ENCODE data around the gene HMGN2.

Gene HMGN2

DNA sequence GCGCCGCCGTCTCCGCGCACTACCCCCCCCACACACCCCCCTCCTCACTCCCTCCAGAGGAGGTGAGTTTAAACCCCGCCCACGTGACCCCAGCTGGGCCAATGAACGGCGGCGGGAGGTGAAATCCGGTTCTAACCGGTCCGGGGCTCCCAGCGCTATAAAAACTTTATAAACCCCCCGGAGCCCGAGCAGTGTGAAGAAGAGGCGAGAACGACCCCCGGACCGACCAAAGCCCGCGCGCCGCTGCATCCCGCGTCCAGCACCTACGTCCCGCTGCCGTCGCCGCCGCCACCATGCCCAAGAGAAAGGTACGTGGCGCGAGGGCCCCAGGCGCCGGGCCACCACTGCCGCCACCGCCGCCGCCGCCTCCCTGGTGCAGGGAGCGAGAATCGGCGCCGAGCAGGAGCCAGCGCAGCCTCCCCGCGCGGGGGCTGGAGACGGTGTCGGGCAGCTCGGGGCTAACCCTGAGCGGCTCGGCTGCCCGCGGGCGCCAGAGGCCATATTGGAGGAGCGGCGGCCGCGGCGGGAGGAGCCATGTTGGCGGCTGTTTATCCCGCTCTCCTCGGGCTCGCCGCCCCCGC lies at the start of gene HMGN2:
Gene HMGN2 (plus strand): TSS at position 121 of the 581 bp plus-strand sequence. CDS start 173 bp downstream, at position 294.
- DNase-seq, result peak; percentile 92

DNA sequence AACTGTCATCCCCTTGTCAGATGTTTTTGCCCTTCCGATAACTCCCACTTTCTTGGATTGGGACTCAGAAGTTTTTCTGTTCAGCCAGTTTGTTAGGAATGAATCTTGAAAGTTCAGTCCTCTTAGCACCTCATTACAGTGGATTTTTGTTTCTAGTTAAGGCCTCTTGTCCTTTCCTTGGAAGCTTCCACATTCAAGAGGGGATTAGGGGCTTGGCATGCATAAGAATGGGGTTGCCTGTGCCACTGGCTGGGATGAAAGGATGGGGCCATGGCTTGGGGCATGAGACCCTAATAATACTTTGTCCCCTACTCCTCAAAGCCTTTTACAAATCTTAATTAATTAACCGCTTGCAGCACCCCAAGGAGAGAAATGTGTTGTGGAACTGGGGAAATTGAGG lies 42.5 kb upstream of the HMGN2 start:
- DNase-seq, result no peak

DNA sequence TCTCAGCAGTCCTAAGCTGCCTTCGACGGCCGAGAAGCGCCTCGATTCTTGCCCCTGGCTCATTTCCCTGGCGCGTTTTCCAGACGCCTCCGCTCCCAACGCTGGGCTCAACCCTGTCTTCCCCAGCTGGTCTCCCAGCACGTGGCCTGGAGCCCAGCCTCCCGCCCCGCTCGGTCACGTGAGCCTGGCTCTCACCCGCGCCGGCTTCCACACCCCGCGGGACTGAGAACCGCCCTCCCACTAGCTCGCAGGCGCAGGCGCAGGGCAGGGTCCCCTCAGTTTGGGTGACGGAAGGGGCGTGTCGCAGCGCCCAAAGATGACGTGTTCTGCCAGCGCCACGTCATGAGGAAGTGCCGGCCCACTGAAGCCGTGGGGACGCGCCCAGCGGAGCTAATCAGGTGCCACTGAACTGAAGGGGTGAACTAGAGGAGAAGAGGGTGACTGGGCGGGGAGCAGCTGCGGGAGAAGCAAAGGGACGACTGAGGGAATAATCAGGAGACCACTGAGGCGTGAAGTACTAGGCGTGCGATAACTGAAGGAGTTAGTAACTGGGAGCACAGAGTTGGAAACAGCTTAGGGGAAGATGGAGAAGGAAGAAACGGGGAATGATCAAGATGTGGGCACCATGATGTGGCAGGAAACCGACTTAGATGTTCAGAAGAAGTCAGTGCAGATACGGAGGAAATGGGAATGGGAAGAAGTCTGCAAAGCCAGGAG lies 40.1 kb upstream of the HMGN2 start, which contains the start of gene DHDDS:
Gene DHDDS (plus strand): TSS at position 343 of the 717 bp plus-strand sequence. CDS start 625 bp downstream, outside the sequence.
- peak; percentile 95 for DNase-seq

DNA sequence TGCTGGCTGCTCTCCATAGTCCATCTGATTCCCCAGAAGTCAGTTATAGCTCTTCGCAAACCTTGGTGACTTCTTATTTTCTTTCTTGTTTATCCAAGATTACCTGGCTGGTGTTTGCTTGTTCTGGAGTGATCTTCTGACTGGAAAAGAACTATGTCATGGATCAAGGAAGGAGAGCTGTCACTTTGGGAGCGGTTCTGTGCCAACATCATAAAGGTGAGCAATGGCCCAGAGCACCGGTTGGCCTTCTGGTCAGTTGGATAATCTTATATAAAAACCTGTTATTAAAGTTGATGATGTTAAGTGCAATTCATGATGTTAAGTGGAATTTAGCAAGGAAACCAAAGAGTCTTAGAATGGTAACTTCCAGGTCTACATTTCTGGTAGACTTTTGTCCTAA lies 39.4 kb upstream of the HMGN2 start:
- DNase-seq, result no peak

DNA sequence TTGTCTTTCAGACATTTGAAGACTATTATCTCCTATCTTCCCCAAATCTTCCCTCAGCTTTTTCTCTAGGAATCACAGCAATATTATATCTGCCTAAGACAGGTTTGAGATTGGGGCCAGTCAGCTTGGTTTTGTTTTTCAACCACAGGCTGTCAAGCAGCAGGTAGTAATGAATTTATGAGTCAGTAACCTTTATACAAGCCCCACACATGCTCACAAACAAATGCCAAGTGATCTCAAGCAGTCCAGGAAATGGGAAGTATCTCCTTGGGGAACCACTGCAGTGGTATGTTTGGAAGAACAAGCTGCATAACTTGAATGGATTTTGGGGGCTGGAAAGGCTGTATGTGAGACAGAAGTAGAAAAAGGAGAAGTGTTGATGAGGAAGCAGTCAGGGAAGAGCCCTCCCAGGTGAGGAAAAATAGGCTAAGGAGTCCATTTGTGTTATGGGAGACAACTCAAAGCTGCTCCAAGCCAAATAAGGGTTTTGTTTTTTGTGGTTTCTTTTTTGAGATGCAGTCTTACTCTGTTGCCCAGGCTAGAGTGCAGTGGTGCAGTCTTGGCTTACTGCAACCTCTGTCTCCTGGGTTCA lies 38.0 kb upstream of the HMGN2 start:
- no peak for DNase-seq

DNA sequence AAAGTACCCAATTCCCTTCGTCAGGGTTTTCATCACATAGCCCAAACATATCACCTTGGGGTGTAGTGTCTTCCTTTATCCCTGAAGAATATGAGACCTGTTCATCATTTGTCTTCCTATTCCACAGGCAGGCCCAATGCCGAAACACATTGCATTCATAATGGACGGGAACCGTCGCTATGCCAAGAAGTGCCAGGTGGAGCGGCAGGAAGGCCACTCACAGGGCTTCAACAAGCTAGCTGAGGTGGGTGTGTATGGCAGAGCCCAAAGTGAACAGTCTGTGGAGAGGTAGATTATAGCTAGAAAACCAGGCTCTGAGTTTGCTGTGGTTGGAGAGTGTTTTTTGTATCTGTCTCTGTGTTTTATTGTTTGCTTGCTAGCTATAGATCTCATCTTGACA lies 34.2 kb upstream of the HMGN2 start:
- DNase-seq, result no peak

DNA sequence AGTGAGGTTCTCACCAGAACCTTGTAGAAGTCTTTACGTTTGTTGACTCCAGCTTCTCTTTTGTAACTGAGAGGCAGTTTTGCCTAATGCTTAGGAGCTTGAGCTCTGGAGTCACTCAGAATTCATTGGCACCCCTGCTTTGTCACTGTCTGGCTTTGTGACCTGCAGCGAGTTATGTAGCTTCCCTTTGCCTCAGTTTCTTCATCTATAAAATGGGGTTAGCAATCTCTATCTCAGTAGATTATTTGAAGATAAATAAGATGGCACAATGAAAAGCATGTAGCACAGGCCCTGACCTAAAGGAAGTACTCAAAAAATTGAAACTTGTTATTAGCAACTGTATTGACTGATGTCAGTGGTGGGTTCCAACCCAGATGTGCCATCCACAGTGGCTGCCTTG lies 32.0 kb upstream of the HMGN2 start:
- no peak for DNase-seq

DNA sequence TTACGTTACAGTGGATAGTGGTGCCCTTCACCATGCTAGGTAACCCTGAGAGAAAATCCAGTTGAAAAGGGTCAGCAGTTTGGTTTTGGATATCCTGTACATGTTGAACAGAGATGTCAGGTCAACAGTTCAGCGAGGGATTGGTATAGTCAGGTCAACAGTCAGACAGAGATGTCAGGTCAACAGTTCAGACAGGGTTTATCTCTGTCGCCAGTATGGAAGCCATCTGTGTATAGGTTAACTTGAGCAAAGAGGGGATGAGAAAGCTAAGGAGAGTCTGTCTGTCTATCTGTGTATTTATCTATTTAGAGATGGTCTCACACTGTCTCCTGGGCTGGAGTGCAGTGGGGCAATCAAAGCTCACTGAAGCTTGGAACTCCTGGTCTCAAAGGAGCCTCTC lies 22.4 kb upstream of the HMGN2 start:
- no peak for DNase-seq

DNA sequence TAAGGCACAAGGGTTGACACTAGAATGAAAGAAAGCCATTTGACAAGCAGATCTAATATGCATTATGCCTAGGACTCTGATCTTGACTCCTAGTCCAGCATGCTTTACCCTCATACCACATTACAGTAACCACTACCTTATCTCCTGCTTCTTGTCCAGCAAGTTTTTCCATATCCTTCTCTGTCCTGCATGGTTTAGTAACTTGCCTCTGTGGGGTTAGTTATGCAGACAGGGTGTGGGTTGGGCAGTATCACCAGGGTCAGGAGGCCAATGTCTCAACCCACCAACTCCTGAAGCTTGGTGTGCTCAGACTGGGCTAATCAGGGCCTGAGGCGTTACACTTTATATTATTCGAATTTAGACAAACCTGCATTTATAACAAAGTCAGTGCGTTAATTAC lies 21.3 kb upstream of the HMGN2 start:
- no peak for DNase-seq

DNA sequence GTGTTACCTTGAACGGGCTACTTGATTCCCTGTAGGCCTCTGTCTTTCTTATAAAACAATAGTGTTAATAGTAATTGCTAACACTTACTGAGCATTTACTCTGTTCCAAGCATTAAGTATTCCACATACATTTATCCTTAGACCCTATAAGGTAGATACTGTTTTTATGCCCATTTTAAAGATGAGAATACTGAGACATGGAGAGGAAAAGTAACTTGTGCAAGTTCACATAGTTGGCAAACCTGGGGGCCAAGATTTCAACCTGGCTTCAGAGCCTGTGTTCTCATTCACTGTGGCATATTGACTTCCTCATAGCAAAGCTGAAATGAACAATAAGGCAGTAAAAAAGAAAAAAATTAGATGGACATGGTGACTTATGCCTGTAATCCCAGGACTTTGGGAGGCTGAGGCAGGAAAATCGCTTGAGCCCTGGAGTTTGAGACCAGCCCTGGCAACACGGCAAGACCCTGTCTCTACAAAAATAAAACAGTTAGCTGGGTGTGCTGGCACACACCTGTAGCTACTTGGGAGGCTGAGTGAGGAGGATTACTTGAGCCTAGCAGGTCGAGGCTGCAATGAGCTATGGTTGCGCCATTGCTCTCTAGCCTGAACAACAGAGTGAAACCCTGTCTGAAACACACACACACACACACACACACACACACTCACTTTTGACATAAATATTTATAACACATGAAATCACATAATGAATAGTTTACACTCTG lies 19.6 kb upstream of the HMGN2 start:
- no peak for DNase-seq

DNA sequence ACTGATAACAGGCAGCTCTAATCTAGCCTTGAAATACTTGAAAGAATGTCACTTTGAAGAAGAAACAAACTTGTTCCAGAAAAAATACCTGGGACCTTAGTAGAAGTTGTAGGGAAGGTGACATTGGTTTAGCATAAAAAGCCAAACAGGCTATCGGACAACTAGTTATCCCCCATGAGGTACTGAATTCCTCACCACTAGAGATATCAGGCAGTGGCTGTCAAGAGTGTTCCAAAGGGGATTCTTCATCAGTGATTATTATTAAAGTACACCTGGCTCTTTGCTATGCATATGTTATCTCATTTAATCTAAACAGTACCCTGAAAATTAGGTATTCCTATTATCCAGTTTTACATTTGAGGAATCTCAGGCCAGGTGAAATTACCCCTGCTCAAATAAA lies 13.1 kb upstream of the HMGN2 start:
- DNase-seq, result no peak

DNA sequence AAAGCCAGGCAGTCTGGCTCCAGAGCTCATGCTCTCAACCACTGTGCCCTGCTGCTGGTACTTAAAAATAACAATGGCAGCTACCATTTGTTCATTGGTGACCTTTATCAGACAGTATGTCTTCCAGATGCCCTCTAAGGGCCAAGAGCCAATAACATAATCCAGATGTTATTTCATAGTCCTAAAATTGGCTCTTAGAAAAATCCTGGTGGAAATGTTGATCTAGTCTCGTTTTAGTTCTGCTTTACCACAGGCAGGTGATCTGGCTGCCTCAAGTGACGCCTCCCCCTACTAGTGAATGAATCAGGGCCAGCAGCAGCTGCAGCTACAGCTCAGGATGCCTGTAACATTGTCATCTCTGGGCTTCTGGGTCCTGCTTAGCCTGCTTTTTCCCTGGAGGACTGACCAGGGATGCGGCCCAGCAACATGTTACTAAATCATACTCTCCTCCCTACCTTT lies 12.6 kb upstream of the HMGN2 start:
- no peak for DNase-seq

DNA sequence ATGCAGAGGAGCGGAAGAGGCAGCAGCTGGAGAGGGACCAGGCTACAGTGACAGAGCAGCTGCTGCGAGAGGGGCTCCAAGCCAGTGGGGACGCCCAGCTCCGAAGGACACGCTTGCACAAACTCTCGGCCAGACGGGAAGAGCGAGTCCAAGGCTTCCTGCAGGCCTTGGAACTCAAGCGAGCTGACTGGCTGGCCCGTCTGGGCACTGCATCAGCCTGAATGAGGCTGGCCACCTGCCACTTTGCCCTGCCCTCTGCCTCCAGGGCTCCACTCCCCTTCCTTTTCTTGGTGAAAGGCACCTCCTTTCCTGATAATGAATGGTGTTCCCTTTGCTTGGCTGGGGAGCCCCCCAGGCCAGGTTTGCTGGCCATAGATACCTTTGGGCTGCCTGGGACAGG lies 3.3 kb upstream of the HMGN2 start:
- DNase-seq, result peak; percentile 48

DNA sequence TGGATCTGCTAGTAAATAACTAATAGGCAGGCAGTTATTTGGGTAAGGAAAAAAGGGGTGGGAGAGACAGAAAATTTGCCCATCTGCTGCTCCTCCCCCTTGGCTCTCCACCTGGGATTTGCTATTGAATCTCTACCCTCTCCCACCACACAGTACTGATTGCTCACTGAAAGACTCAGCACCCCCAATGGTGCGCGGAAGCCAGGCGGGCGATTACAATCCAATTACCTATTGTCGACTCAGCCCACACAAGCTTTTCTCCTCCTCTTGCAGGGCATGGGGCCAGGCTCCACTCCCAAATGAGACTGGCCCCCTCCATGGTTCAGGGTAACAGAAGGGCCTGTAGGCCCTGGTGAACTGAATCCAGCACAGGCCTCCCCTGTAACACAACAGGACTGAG lies 2.7 kb upstream of the HMGN2 start:
- peak; percentile 79 for DNase-seq

DNA sequence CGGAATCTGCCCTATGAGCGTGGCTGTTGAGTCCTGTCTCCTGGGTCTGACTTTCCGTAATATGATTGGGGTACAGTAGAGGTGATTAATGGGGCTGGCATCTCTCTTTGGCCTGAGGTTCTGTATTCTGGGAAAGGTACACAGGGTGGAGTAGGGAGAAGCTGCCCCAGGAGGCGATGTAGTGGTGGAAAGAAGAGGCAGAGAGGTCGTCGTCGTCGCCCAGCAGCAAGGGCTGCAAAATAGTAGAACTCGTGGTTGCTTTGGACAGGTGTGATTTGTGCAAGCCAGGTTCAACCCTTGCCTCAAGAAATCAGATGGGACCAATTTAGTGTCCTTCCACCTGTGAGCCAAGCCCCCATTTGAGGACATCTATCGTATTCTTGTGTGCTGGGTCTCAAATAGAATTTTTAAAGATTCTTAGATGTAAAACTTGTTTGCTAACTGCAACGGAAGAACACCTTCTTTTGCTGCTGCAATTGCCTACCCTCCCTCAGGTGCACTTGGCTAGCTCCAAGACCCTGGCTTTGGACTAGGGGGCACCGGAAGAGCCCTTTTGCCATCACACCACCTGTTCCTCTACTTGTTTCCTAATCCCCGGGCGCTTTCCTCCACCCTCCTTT lies 1.3 kb upstream of the HMGN2 start:
- DNase-seq, result no peak

DNA sequence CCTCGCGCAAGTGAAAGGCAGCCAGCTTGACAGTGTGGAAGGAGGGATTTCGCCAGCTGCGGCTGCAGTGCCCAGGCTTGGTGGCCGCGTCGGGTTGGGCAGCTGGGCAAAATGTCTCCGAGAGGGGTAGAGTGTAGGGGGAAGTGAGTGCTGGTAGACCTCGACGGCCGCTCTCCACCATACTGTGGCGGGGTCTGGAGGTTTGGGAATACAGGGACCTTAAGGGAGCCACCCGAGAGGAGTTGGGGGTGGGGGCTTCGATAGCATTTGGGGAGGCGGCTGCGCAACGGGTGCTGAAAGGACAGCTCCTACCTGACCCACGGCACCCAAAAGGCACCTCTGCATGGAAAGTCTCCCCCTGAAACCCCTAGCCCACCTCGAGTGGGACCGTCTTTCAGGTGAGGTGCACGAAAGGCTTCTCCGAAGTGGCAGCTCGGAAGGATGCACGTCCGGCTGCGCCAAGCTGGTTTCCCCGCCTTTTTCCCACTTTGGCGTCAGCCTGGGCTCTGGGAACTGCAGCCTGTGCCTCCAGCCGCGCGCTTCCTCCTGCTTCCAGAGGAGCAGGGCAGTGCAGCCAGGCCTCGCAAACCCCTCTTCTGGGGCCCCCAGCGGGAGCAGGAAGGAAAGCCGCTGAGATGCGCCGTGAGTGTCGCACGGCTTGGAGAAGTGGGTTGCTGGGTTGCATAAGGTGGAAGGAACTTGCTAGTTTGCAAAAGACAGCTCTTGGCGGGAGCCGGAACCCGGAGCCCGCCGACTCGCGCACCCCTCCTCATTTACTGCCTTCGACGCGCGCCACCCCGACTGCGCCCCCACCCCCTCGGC lies 531 bp upstream of the HMGN2 start:
- peak; percentile 87 for DNase-seq

DNA sequence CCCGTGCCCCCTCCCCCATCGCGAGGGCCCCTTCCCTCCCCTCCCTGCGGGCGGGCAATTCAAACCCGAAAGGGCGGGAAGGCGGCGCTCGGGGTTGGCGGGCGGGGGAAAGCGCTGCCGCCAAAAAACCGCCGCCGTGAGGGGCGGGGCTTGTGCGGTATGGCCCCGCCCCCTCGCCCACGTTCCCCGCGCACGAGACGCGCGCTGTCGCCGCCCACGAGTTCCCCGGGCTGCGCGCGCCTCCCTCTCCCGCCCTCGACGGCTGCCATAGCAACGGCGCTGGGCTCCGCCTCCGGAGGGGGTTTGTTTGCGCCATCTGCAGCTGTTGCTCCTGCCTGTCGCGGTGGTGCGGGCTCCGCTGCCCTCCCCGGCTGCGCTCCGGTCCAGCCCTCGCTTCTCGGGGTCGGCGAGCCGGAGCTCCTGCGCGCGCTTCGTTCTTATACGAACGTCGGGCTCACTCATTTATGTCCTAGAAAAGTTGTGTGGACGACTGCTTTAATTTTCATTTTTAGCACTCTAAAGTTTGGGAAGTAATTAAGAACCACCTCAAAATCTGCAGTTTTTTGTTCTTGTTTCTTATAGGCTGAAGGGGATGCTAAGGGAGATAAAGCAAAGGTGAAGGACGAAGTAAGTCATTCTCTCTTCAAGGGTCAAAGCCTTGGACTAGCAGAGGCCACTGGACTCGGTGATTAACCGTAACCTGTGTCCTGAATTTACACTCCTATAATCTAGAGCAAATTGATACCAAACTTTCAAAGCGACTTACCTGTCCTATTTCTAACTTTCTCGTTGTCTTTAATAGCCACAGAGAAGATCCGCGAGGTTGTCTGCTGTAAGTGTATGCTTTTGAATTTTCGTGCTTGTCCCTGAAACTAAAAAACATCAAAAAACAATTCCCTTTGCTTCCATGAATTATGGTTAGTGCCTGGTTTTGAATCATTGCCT lies 933 bp downstream of the HMGN2 start:
- peak; percentile 90 for DNase-seq

DNA sequence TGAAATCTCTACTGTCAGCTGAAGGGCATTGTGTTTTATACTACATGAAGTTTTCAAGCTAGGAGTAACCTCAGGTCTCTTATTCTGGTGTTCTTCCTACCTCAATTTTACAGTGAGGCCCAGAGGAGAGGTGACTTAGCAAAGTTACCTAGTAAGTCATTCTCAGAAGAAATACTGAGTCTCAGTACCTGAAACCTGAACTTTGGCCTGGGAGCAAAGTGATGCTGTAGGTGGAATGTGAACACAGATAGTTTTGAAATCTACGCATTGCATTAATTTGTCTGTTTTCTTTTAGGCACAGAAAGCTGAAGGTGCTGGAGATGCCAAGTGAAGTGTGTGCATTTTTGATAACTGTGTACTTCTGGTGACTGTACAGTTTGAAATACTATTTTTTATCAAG lies 2.6 kb downstream of the HMGN2 start:
- no peak for DNase-seq

DNA sequence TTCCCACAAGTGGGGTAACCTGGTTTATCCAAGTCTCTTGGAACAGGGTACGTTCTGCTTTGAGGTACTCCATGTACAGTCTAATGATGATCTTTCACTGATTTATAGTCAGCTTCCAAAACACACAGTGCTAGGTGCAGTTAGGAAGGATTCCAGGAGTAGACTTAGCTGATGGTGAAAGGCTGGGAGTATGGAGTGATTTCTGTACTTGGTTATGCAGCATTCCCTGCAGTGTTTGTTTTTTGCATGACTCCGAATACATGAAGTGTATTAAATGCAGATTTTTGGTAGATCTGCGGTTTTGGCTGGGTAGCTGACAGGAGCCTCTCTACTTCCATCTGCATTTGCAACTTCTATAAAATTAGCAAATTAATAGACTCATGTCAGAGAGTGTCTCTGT lies 3.7 kb downstream of the HMGN2 start:
- DNase-seq, result no peak

DNA sequence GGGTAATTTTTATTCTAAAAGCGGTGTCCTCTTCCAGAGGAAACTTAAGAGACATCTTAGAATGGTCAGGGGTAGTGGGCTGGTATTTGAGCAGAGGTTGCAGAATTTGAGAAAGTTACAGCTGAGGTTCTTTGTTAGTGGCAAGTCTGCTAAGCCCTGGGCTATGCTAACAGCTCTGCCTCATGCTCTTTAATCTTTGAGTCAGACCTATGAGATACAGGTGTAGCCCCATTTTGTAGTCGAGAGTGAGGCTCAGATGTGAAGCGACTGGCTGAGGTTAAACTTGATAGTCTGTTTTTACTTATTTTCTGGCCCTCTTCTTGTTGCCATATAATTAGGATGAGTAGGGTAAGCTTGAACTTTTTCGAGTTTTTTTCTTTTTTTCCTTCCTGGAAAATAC lies 4.7 kb downstream of the HMGN2 start:
- no peak for DNase-seq

Measured in NCI-H146 (cell line).